Breast epithelium (tissue), 4 donors: ENCODE measurements around the gene IRAK1. TPM values are rescaled to one million over a fixed set of nuclear protein-coding genes. Genes with fewer than 3 reads are reported as not detected.

ENCODE experiments used
- DNase-seq, 2 donors: peaks; one replicate each; pipeline ENCODE4 v3.0.0-alpha.2; 2019; ENCODE audit warnings: low spot score in 2 of 2
- H3K27ac ChIP-seq, 2 donors: fragments of 200-600 bp; sonication (generic) in 1 of 2; one replicate each; pipeline ENCODE4 v1.5.1; 2016 to 2019; ENCODE audit warnings: mild to moderate bottlenecking in 1 of 2
- H3K27me3 ChIP-seq, 2 donors: fragments of 200-600 bp; sonication (generic) in 1 of 2; one replicate each; pipeline versions ENCODE4 v1.5.1 to v1.6.0; 2017 to 2019; ENCODE audit warnings: control low read depth in 1 of 2, mild to moderate bottlenecking in 1 of 2
- H3K36me3 ChIP-seq: fragments of 200-600 bp; one replicate; pipeline ENCODE4 v1.5.1; 2019
- H3K4me1 ChIP-seq, 2 donors: fragments of 200-600 bp; sonication (generic); one replicate each; pipeline ENCODE4 v1.5.1; 2016 to 2019; ENCODE audit warnings: control low read depth in 1 of 2
- H3K4me3 ChIP-seq, 3 donors: fragments of 200-600 bp; sonication (generic); 1 replicate in 2 of 3; 2 replicates in 1 of 3; pipeline ENCODE4 v1.5.1; 2016 to 2019; ENCODE audit warnings: mild to moderate bottlenecking in 3 of 3, moderate library complexity in 2 of 3
- H3K9me3 ChIP-seq, 2 donors: fragments of 200-600 bp; sonication (generic) in 1 of 2; one replicate each; pipeline ENCODE4 v1.5.1; 2016 to 2019; ENCODE audit warnings: control low read depth in 1 of 2
- CTCF ChIP-seq, 3 donors: fragments of 450-650 bp; IDR thresholded peaks; one replicate each; pipeline ENCODE4 v1.5.1; 2016 to 2017; ENCODE audit warnings: antibody characterized with exemption in 3 of 3, mild to moderate bottlenecking in 3 of 3, moderate library complexity in 3 of 3
- POLR2A ChIP-seq: fragments of 450-650 bp; IDR thresholded peaks from one replicate; pipeline ENCODE4 v1.6.1; 2016; ENCODE audit warnings: antibody characterized with exemption, mild to moderate bottlenecking, moderate library complexity
- POLR2AphosphoS5 ChIP-seq, 3 donors: sonication (generic); formaldehyde crosslinking; IDR thresholded peaks; one replicate each; pipeline ENCODE4 v1.6.1; 2017; ENCODE audit warnings: antibody characterized with exemption in 3 of 3
- intact Hi-C: fragments of 100-400 bp; cut with DNase I; formaldehyde crosslinking; loops from one replicate; pipeline ENCODE4 v1.15.1; 2023; ENCODE audit warnings: low total_unique reads
- total RNA-seq, 3 donors: library from RNA; depleted of rRNA; stranded (reverse); fragments of >200 nt; gene quantifications; one replicate each; pipeline ENCODE4 v1.1.0, GENCODE V29; 2016

Gene IRAK1
- total RNA-seq, 3 donors from 2014 or later = 43.7 to 66.2 (median 50.8) TPM

DNA sequence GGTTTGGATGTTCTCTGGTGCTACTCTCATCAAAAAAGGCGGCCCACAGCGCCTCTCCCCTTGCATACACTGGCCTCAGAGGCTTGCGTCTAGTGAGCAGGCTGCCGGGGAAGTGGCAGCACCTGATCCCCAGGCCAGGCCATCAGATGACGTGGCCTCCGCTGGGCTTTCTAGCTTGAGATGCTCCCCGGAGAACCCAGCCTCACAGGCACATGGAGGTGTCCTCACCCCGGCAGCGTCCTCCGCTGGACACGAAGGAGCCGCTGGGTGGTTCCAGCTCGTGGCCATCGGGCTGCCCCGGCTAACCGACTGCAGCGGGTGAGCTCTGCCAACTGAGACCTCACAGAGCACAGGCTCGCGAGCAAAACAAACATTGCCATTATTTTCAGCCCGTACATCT lies 12.8 kb downstream of the IRAK1 start:
- H3K9me3 ChIP-seq = no peaks in the 10 kb centered on the region
- intact Hi-C loops = no loop called here
- no peak for TF ChIP-seq POLR2AphosphoS5 (IDR thresholded peaks at IDR 0.05)
- TF ChIP-seq POLR2A = no peak
- TF ChIP-seq CTCF (IDR thresholded peaks at IDR 0.05) = no peak
- no peak overlapping the region for H3K4me3 ChIP-seq
- peaks cover 0 to 37% of the 10 kb centered on the region in 2 donors for H3K27me3 ChIP-seq
- no peak overlapping the region for H3K27ac ChIP-seq
- DNase-seq = no peak
- H3K36me3 ChIP-seq = no peaks in the 10 kb centered on the region
- no peaks in the 10 kb centered on the region for H3K4me1 ChIP-seq

- Histone ChIP-seq H3K9me3 (no peaks in the 10 kb centered on the region), H3K4me1 (no peaks in the 10 kb centered on the region), H3K36me3 (no peaks in the 10 kb centered on the region), H3K4me3 (no peak overlapping the region), H3K27me3 (peaks cover 0 to 38% of the 10 kb centered on the region in 2 donors), H3K27ac (no peak overlapping the region)
- TF ChIP-seq CTCF (IDR thresholded peaks at IDR 0.05) (no peak), POLR2AphosphoS5 (IDR thresholded peaks at IDR 0.05) (no peak), POLR2A (no peak)
- intact Hi-C loops = no loop called here
- no peak for DNase-seq
These were observed 15.4 kb downstream of the IRAK1 start for GRCh38 chrX:154004315-154004714.

DNA sequence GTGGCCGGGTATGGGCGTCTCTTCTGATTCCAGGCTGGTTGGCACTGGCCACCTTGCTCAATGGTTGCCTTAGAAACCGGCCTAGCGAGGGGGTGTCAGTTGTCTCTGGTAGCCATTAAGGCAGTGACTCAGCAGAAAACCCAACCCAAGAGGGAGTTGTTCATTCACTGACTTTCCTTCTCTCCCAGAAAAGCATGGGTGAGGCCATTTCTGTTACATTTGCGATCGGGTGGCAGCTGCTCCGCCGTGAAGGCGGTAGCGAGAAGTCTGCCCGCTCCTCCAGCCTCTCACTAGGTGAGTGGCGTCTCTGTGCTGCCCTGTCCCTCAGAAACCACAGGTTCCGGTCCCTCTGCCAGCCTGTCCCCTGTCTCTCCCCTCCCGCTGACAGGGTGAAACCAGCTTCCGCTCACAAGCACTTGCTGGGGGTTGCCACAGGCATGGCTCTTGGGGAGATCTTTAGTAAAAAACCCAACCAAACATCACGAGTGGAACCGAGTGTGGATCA lies 17.4 kb downstream of the IRAK1 start:
- TF ChIP-seq POLR2A (no peak), POLR2AphosphoS5 (IDR thresholded peaks at IDR 0.05) (no peak), CTCF (IDR thresholded peaks at IDR 0.05) (no peak)
- peak overlapping the region in 1 of 2 donors; percentile 52 for H3K27ac ChIP-seq
- no peak for DNase-seq
- H3K9me3 ChIP-seq = no peaks in the 10 kb centered on the region
- no peaks in the 10 kb centered on the region for H3K36me3 ChIP-seq
- H3K4me3 ChIP-seq = no peak overlapping the region
- intact Hi-C loops = no loop called here
- peaks cover 0 to 41% of the 10 kb centered on the region in 2 donors for H3K27me3 ChIP-seq
- no peaks in the 10 kb centered on the region for H3K4me1 ChIP-seq

DNA sequence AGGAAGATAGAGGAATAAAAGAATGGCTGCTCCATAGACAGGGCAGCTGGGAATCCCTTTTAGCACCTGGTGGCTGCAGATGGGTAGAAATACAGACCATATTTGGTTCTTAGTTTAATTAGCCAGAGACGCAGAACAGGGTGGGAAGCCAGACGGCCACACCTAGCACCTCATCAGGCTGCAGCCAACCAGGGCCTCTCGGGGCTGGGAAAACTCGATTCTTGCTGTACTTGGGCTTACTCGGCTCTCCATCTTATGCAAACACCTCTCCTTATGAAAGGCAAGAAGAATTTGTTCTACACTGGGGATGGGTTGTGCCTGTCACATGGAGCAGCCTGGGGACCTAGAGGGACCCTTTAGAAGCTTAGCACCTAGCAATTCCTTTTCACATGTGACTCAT lies 19.7 kb downstream of the IRAK1 start:
- Histone ChIP-seq H3K4me1 (no peaks in the 10 kb centered on the region), H3K4me3 (peak overlapping the region in 2 of 3 donors; percentile 4 to 29), H3K36me3 (no peaks in the 10 kb centered on the region), H3K27me3 (peaks cover 0 to 42% of the 10 kb centered on the region in 2 donors), H3K9me3 (no peaks in the 10 kb centered on the region), H3K27ac (peak overlapping the region; percentile 19 to 55)
- DNase-seq = no peak
- intact Hi-C loops = no loop called here
- TF ChIP-seq POLR2AphosphoS5 (IDR thresholded peaks at IDR 0.05) (no peak), CTCF (IDR thresholded peaks at IDR 0.05) (no peak), POLR2A (no peak)

DNA sequence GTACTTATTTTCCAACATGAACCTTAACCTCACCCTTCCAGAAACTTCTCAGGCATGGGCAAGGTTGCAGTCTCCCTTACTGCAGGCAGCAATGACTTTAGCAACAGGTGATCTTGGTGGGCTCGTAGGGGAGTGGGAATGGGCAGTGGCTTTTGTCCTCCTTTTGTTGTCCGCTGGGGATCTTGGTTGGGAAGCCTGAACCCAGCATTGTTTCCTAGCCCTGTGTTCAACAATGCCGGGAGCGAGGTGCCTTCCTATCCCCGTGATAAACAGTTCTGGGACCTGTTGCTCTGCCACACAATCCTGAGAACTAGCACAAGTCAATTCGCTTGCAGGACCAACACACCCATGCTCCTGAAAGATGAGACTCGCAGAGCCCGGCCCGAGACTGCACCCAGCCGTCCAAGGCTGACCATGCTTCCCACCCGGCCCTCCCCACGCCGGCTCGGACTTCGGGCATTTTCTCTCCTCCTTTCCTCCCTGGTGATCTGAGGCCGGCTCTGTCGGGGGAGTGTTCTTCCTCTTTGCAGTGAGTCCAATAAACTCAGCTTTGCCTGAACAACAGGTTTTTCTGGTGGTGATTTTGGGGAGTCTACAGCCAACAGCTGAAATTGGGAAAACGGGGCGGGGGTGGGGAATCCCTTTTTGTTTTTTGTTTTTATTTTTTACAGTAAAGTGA lies 20.2 kb downstream of the IRAK1 start:
- peaks cover 0 to 42% of the 10 kb centered on the region in 2 donors for H3K27me3 ChIP-seq
- no peak for DNase-seq
- H3K9me3 ChIP-seq = no peaks in the 10 kb centered on the region
- TF ChIP-seq CTCF (IDR thresholded peaks at IDR 0.05) (no peak), POLR2A (no peak)
- H3K36me3 ChIP-seq = no peaks in the 10 kb centered on the region
- H3K4me1 ChIP-seq = no peaks in the 10 kb centered on the region
- intact Hi-C loops = no loop called here
- peak overlapping the region in 2 of 3 donors; percentile 4 to 29 for H3K4me3 ChIP-seq
- H3K27ac ChIP-seq = peak overlapping the region; percentile 44 to 55
